B cell (primary cell): Measurements from ENCODE around the gene CLEC4M.

ENCODE experiments used
- CTCF ChIP-seq: fragments of 200-600 bp; IDR thresholded peaks from one replicate; pipeline ENCODE4 v1.8.0; 2022; ENCODE audit warnings: antibody characterized with exemption, mild to moderate bottlenecking
- EZH2 ChIP-seq: IDR thresholded peaks from 2 replicates; pipeline ENCODE4 v1.6.1; 2012; ENCODE audit warnings: borderline replicate concordance, low read depth, mild to moderate bottlenecking, moderate library complexity, low read length; ENCODE audit not compliant: insufficient read depth, poor library complexity, severe bottlenecking

- TF ChIP-seq CTCF (no peak), EZH2 (no peak)
Measured at GRCh38 chr19:7795555-7796161, 32.6 kb downstream of the CLEC4M start.
